Measurements from ENCODE around the gene ARPIN.

Gene ARPIN

GRCh38 chr15:89904519-89904918 is 8.2 kb downstream of the ARPIN start:
- no peak for TF ChIP-seq CTCF (IDR thresholded peaks at IDR 0.05; ENCODE audit: insufficient read depth, low read length, poor library complexity, severe bottlenecking)
- no peak for TF ChIP-seq EZH2phosphoT487 (conservative IDR thresholded peaks at IDR 0.05; ENCODE audit: low read length)
- Histone ChIP-seq H3K4me2 (ENCODE audit: low read depth, low read length, poor library complexity, severe bottlenecking) (no peak overlapping the region), H4K20me1 (ENCODE audit: low read depth, low read length) (no peaks in the 10 kb centered on the region), H2AFZ (ENCODE audit: low read depth, low read length, severe bottlenecking) (no peak overlapping the region), H3K27me3 (ENCODE audit: low read length) (no peaks in the 10 kb centered on the region), H3K9me3 (ENCODE audit: insufficient read depth, low read length) (no peaks in the 10 kb centered on the region), H3K36me3 (ENCODE audit: low read length) (no peaks in the 10 kb centered on the region), H3F3A (ENCODE audit: insufficient read depth) (no peaks in the 10 kb centered on the region), H3K4me3 (ENCODE audit: insufficient read depth, low read length, poor library complexity, severe bottlenecking) (no peak overlapping the region), H3K9ac (ENCODE audit: low read length) (no peak overlapping the region), H3K27ac (ENCODE audit: low read depth, low read length) (no peak overlapping the region), H3K79me2 (ENCODE audit: insufficient read depth, low read length) (no peaks in the 10 kb centered on the region), H3K9me2 (replicated peaks; ENCODE audit: insufficient read depth, low read length) (no peaks in the 10 kb centered on the region)

- Histone ChIP-seq H3K9ac (ENCODE audit: low read length) (no peak overlapping the region), H3K4me3 (ENCODE audit: insufficient read depth, low read length, poor library complexity, severe bottlenecking) (no peak overlapping the region), H3K4me2 (ENCODE audit: low read depth, low read length, poor library complexity, severe bottlenecking) (no peak overlapping the region), H3K36me3 (ENCODE audit: low read length) (no peaks in the 10 kb centered on the region), H3F3A (ENCODE audit: insufficient read depth) (no peaks in the 10 kb centered on the region), H2AFZ (ENCODE audit: low read depth, low read length, severe bottlenecking) (no peak overlapping the region), H3K9me2 (replicated peaks; ENCODE audit: insufficient read depth, low read length) (no peaks in the 10 kb centered on the region), H4K20me1 (ENCODE audit: low read depth, low read length) (no peaks in the 10 kb centered on the region), H3K27ac (ENCODE audit: low read depth, low read length) (no peak overlapping the region), H3K79me2 (ENCODE audit: insufficient read depth, low read length) (no peaks in the 10 kb centered on the region), H3K9me3 (ENCODE audit: insufficient read depth, low read length) (no peaks in the 10 kb centered on the region), H3K27me3 (ENCODE audit: low read length) (no peaks in the 10 kb centered on the region)
- TF ChIP-seq EZH2phosphoT487 (conservative IDR thresholded peaks at IDR 0.05; ENCODE audit: low read length) (no peak), CTCF (IDR thresholded peaks at IDR 0.05; ENCODE audit: insufficient read depth, low read length, poor library complexity, severe bottlenecking) (no peak)
These were observed 9.0 kb downstream of the ARPIN start for GRCh38 chr15:89903858-89904130.

GRCh38 chr15:89903015-89903857 is 9.5 kb downstream of the ARPIN start:
- no peaks in the 10 kb centered on the region for H3K9me2 ChIP-seq (replicated peaks; ENCODE audit: insufficient read depth, low read length)
- no peak overlapping the region for H3K4me3 ChIP-seq (ENCODE audit: insufficient read depth, low read length, poor library complexity, severe bottlenecking)
- no peaks in the 10 kb centered on the region for H3K9me3 ChIP-seq (ENCODE audit: insufficient read depth, low read length)
- no peak overlapping the region for H3K27ac ChIP-seq (ENCODE audit: low read depth, low read length)
- no peak overlapping the region for H3K9ac ChIP-seq (ENCODE audit: low read length)
- no peak overlapping the region for H3K4me2 ChIP-seq (ENCODE audit: low read depth, low read length, poor library complexity, severe bottlenecking)
- TF ChIP-seq EZH2phosphoT487 (conservative IDR thresholded peaks at IDR 0.05; ENCODE audit: low read length) (no peak), CTCF (IDR thresholded peaks at IDR 0.05; ENCODE audit: insufficient read depth, low read length, poor library complexity, severe bottlenecking) (no peak)
- no peaks in the 10 kb centered on the region for H3K36me3 ChIP-seq (ENCODE audit: low read length)
- H3K79me2 ChIP-seq (ENCODE audit: insufficient read depth, low read length), result no peaks in the 10 kb centered on the region
- no peaks in the 10 kb centered on the region for H3F3A ChIP-seq (ENCODE audit: insufficient read depth)
- no peaks in the 10 kb centered on the region for H3K27me3 ChIP-seq (ENCODE audit: low read length)
- no peak overlapping the region for H2AFZ ChIP-seq (ENCODE audit: low read depth, low read length, severe bottlenecking)
- no peaks in the 10 kb centered on the region for H4K20me1 ChIP-seq (ENCODE audit: low read depth, low read length)

Data from SU-DHL-6 (cell line).